Adipocyte (in vitro differentiated cells): Measurements from ENCODE around the gene CAMK2B.

Experiments
- DNase-seq: peaks from one replicate; pipeline ENCODE4 v3.0.0-alpha.2; 2015; ENCODE audit warnings: low read depth
- H3K27me3 ChIP-seq: replicated peaks from 2 replicates; pipeline ENCODE4 v1.7.0; 2013; ENCODE audit warnings: mild to moderate bottlenecking, low read length, moderate library complexity; ENCODE audit not compliant: control insufficient read depth, insufficient read depth
- H3K36me3 ChIP-seq: 2 replicates; pipeline ENCODE4 v1.7.0; 2013; ENCODE audit warnings: low read length, mild to moderate bottlenecking, moderate library complexity; ENCODE audit not compliant: control insufficient read depth, insufficient read depth, severe bottlenecking
- H3K4me1 ChIP-seq: 2 replicates; pipeline ENCODE4 v1.7.0; 2013; ENCODE audit warnings: mild to moderate bottlenecking, low read length, moderate library complexity; ENCODE audit not compliant: control insufficient read depth, insufficient read depth
- H3K4me3 ChIP-seq: 2 replicates; pipeline ENCODE4 v1.7.0; 2013; ENCODE audit warnings: mild to moderate bottlenecking, low read length, moderate library complexity
- H3K9ac ChIP-seq: 2 replicates; pipeline ENCODE4 v1.7.0; 2013; ENCODE audit warnings: mild to moderate bottlenecking, low read length, moderate library complexity
- H3K9me3 ChIP-seq: 2 replicates; pipeline ENCODE4 v1.7.0; 2013; ENCODE audit warnings: mild to moderate bottlenecking, low read length, moderate library complexity; ENCODE audit not compliant: control insufficient read depth

CAMK2B gene

GRCh38 chr7:44230286-44230685 lies 95.1 kb downstream of the CAMK2B start:
- Histone ChIP-seq H3K27me3 (peaks cover 16% of the 10 kb centered on the region), H3K9ac (no peak overlapping the region), H3K4me1 (no peaks in the 10 kb centered on the region), H3K9me3 (no peaks in the 10 kb centered on the region), H3K36me3 (no peaks in the 10 kb centered on the region), H3K4me3 (no peak overlapping the region)
- no peak for DNase-seq

GRCh38 chr7:44229546-44230105 lies 95.8 kb downstream of the CAMK2B start:
- Histone ChIP-seq H3K4me3 (no peak overlapping the region), H3K4me1 (no peaks in the 10 kb centered on the region), H3K27me3 (peaks cover 20% of the 10 kb centered on the region), H3K9me3 (no peaks in the 10 kb centered on the region), H3K9ac (no peak overlapping the region), H3K36me3 (no peaks in the 10 kb centered on the region)
- DNase-seq = no peak

- Histone ChIP-seq H3K4me1 (no peaks in the 10 kb centered on the region), H3K4me3 (no peak overlapping the region), H3K27me3 (peaks cover 27% of the 10 kb centered on the region), H3K9ac (no peak overlapping the region), H3K9me3 (no peaks in the 10 kb centered on the region), H3K36me3 (no peaks in the 10 kb centered on the region)
- no peak for DNase-seq
Measured at GRCh38 chr7:44228571-44229350, 96.6 kb downstream of the CAMK2B start.

- no peaks in the 10 kb centered on the region for H3K36me3 ChIP-seq
- H3K4me3 ChIP-seq = no peak overlapping the region
- H3K9ac ChIP-seq = no peak overlapping the region
- no peaks in the 10 kb centered on the region for H3K4me1 ChIP-seq
- DNase-seq = no peak
- peaks cover 29% of the 10 kb centered on the region for H3K27me3 ChIP-seq
- no peaks in the 10 kb centered on the region for H3K9me3 ChIP-seq
Measured at GRCh38 chr7:44227911-44228310, 97.5 kb downstream of the CAMK2B start.

GRCh38 chr7:44226396-44226753 lies 99.0 kb downstream of the CAMK2B start:
- Histone ChIP-seq H3K36me3 (no peaks in the 10 kb centered on the region), H3K27me3 (peaks cover 29% of the 10 kb centered on the region), H3K4me1 (no peaks in the 10 kb centered on the region), H3K4me3 (no peak overlapping the region), H3K9ac (no peak overlapping the region), H3K9me3 (no peaks in the 10 kb centered on the region)
- no peak for DNase-seq

GRCh38 chr7:44225566-44226395 lies 99.6 kb downstream of the CAMK2B start:
- no peak overlapping the region for H3K4me3 ChIP-seq
- H3K27me3 ChIP-seq = peaks cover 29% of the 10 kb centered on the region
- no peaks in the 10 kb centered on the region for H3K9me3 ChIP-seq
- DNase-seq = no peak
- H3K4me1 ChIP-seq = no peaks in the 10 kb centered on the region
- H3K36me3 ChIP-seq = no peaks in the 10 kb centered on the region
- H3K9ac ChIP-seq = no peak overlapping the region

GRCh38 chr7:44224974-44225565 lies 100.3 kb downstream of the CAMK2B start:
- Histone ChIP-seq H3K4me1 (no peaks in the 10 kb centered on the region), H3K36me3 (no peaks in the 10 kb centered on the region), H3K9ac (no peak overlapping the region), H3K27me3 (peaks cover 29% of the 10 kb centered on the region), H3K9me3 (no peaks in the 10 kb centered on the region), H3K4me3 (no peak overlapping the region)
- no peak for DNase-seq

- H3K9me3 ChIP-seq = no peaks in the 10 kb centered on the region
- H3K4me3 ChIP-seq = no peak overlapping the region
- peaks cover 29% of the 10 kb centered on the region for H3K27me3 ChIP-seq
- no peaks in the 10 kb centered on the region for H3K36me3 ChIP-seq
- no peak overlapping the region for H3K9ac ChIP-seq
- no peaks in the 10 kb centered on the region for H3K4me1 ChIP-seq
- DNase-seq = no peak
Measured at GRCh38 chr7:44224080-44224973, 101.1 kb downstream of the CAMK2B start.

- Histone ChIP-seq H3K9me3 (peaks cover 6% of the 10 kb centered on the region), H3K4me3 (no peak overlapping the region), H3K9ac (no peak overlapping the region), H3K36me3 (no peaks in the 10 kb centered on the region), H3K4me1 (no peaks in the 10 kb centered on the region), H3K27me3 (peaks cover 29% of the 10 kb centered on the region)
- no peak for DNase-seq
Measured at GRCh38 chr7:44223362-44224079, 101.9 kb downstream of the CAMK2B start.

GRCh38 chr7:44222776-44223261 lies 102.6 kb downstream of the CAMK2B start:
- peaks cover 6% of the 10 kb centered on the region for H3K9me3 ChIP-seq
- no peak for DNase-seq
- no peak overlapping the region for H3K4me3 ChIP-seq
- no peaks in the 10 kb centered on the region for H3K36me3 ChIP-seq
- H3K9ac ChIP-seq = no peak overlapping the region
- no peaks in the 10 kb centered on the region for H3K4me1 ChIP-seq
- H3K27me3 ChIP-seq = peaks cover 23% of the 10 kb centered on the region
